HG03469 (cell line): ENCODE measurements around the gene CEACAM3.

Experiments
- ATAC-seq: cut with Tn5 transposase; IDR thresholded peaks from one replicate; pipeline ENCODE4 v1.9.1; 2021; ENCODE audit warnings: mild to moderate bottlenecking, moderate library complexity, moderate number of reproducible peaks; ENCODE audit not compliant: unreplicated experiment

CEACAM3 gene

GRCh38 chr19:41843371-41843770 lies 47.0 kb downstream of the CEACAM3 start:
- ATAC-seq, result no peak

GRCh38 chr19:41844601-41845000 lies 48.2 kb downstream of the CEACAM3 start, which contains the start of gene LYPD4:
Gene LYPD4, minus strand, starts transcription at chr19:41844683. Its CDS starts 5,398 bp downstream, at chr19:41839285.
- ATAC-seq, result no peak

- no peak for ATAC-seq
These were observed 48.4 kb downstream of the CEACAM3 start, which contains the start of gene DMRTC2 for GRCh38 chr19:41845001-41845050. Gene DMRTC2, plus strand, starts transcription at chr19:41845042. Its CDS starts 2,387 bp downstream, at chr19:41847429.

GRCh38 chr19:41845051-41845590 lies 48.7 kb downstream of the CEACAM3 start:
- ATAC-seq, result no peak

GRCh38 chr19:41847351-41848105 lies 51.1 kb downstream of the CEACAM3 start:
- no peak for ATAC-seq

GRCh38 chr19:41848666-41849065 lies 52.3 kb downstream of the CEACAM3 start:
- ATAC-seq, result no peak

GRCh38 chr19:41849067-41849466 lies 52.7 kb downstream of the CEACAM3 start:
- ATAC-seq, result no peak

- ATAC-seq, result no peak
These were observed 54.0 kb downstream of the CEACAM3 start for GRCh38 chr19:41850381-41850780.

GRCh38 chr19:41851456-41851855 lies 55.1 kb downstream of the CEACAM3 start:
- no peak for ATAC-seq

GRCh38 chr19:41853344-41853743 lies 57.0 kb downstream of the CEACAM3 start:
- no peak for ATAC-seq

- no peak for ATAC-seq
These were observed 57.4 kb downstream of the CEACAM3 start for GRCh38 chr19:41853768-41854167.

- no peak for ATAC-seq
These were observed 62.8 kb downstream of the CEACAM3 start for GRCh38 chr19:41859213-41859617.

GRCh38 chr19:41859618-41860418 lies 63.4 kb downstream of the CEACAM3 start, which contains the start of gene RPS19:
Gene RPS19, plus strand, starts transcription at chr19:41860255. Its CDS starts 520 bp downstream, at chr19:41860775.
- ATAC-seq, result peak; percentile 65

GRCh38 chr19:41860419-41861115 lies 64.2 kb downstream of the CEACAM3 start:
- ATAC-seq, result no peak
